Fibroblast of the aortic adventitia (primary cell): ENCODE results near the gene ECT2. TPM values are rescaled to one million over a fixed set of nuclear protein-coding genes. Genes with fewer than 3 reads are reported as not detected.

Experiments
- DNase-seq: peaks from one replicate; pipeline ENCODE4 v3.0.0-alpha.2; 2010; ENCODE audit warnings: low read depth
- H3K4me3 ChIP-seq: 2 replicates; pipeline ENCODE4 v1.5.1; 2011; ENCODE audit warnings: low read depth, mild to moderate bottlenecking, control low read depth, low read length, moderate library complexity
- total RNA-seq: library from RNA; depleted of rRNA; stranded (reverse); fragments of >200 nt; gene quantifications from 2 replicates; pipeline ENCODE4 v1.2.3, GENCODE V29; 2012; ENCODE audit warnings: low replicate concordance
- TF ChIP-seq, protein P1 (sequence below): IDR thresholded peaks from 2 replicates; pipeline ENCODE4 v1.5.1; 2011; ENCODE audit warnings: mild to moderate bottlenecking, low read length, control low read depth, inconsistent platforms; ENCODE audit not compliant: insufficient read depth

The ECT2 gene
- total RNA-seq, 1 donor, result 70.8 TPM

DNA sequence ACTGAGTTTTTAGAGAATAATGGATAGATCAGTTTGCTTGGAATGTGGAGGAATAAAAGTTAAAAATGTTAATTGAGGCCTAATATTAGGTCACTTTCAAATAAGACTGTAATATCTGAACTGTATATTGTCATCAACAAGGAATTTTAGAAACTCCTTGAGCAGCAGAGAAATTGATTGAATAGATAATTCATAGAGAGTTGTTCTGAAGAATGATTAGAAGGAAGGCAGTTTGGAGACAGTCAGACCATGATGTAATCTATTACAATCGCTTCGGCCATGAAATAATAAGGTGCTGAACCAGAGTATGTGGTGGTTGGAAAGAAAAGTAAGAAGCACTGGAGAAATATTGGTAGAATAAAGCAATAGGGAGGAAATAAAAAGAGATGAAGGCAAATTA is 15.7 kb downstream of the ECT2 start:
- DNase-seq, result peak; percentile 33
- TF ChIP-seq, protein P1, sequence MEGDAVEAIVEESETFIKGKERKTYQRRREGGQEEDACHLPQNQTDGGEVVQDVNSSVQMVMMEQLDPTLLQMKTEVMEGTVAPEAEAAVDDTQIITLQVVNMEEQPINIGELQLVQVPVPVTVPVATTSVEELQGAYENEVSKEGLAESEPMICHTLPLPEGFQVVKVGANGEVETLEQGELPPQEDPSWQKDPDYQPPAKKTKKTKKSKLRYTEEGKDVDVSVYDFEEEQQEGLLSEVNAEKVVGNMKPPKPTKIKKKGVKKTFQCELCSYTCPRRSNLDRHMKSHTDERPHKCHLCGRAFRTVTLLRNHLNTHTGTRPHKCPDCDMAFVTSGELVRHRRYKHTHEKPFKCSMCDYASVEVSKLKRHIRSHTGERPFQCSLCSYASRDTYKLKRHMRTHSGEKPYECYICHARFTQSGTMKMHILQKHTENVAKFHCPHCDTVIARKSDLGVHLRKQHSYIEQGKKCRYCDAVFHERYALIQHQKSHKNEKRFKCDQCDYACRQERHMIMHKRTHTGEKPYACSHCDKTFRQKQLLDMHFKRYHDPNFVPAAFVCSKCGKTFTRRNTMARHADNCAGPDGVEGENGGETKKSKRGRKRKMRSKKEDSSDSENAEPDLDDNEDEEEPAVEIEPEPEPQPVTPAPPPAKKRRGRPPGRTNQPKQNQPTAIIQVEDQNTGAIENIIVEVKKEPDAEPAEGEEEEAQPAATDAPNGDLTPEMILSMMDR, result no peak
- H3K4me3 ChIP-seq, result no peak overlapping the region

DNA sequence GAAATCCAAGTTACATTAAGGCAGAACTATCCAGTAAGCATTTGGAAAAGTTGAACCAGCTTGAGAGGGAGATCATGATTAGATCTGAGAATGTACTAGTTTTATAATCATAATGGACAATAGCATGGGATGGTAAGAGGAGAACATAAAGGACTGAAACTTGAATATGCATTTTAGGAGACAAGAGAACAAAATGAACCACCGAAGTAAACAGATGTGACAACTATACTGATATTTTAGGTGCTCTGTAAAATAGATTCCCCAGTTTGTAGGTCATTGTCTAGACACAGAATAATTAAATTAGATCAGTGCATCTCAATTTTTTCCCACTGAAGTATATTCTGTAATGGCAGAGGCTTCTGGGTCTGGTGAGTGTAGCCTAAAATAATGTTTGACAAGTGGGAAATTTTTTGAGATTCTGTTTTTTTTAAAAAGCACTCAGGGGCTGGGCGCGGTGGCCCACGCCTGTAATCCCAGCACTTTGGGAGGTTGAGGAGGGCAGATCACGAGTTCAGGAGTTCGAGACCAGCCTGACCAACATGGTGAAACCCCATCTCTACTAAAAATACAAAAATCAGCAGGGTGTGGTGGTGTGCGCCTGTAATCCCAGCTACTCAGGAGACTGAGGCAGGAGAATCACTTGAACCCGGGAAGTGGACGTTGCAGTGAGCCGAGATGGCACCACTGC is 16.3 kb downstream of the ECT2 start:
- no peak for DNase-seq
- TF ChIP-seq, protein P1, result no peak
- no peak overlapping the region for H3K4me3 ChIP-seq

DNA sequence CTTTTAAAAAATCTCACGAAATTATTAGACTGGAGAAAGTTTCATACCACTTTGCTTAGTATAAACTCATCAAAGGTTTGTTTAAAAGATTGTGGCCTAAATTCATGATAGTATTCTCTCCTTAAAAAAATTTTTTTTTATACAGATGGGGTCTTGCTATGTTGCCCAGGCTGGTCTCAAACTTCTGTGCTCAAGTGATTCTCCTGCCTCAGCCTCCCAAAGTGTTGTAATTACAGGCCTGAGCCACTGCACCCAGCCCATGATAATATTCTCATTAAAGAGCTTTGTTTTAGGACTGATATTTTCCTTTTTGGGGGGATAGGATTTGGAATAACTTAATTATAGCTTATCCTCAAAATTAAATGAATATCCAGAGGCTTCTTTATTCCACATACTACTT is 19.9 kb downstream of the ECT2 start:
- no peak overlapping the region for H3K4me3 ChIP-seq
- DNase-seq, result no peak
- TF ChIP-seq, protein P1, result no peak

DNA sequence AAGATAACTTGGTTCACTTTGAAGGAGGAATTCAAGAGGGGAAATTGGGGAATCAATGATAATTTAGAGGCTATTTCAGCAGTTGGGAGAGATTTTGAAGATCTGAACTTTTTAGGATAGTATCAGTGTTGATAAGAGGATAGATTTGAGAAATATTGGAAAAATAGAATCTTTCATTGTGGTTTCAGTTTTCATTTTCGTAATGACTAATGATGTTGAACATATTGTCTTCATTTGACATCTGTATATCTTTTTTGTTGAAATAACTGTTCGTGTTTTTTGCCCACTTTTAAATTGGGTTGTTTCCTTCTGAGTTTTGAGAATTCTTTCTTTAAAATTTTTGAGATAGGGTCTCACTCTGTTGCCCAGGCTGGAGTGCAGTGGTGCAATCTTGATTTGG is 21.1 kb downstream of the ECT2 start:
- no peak overlapping the region for H3K4me3 ChIP-seq
- DNase-seq, result no peak
- TF ChIP-seq, protein P1, result no peak

DNA sequence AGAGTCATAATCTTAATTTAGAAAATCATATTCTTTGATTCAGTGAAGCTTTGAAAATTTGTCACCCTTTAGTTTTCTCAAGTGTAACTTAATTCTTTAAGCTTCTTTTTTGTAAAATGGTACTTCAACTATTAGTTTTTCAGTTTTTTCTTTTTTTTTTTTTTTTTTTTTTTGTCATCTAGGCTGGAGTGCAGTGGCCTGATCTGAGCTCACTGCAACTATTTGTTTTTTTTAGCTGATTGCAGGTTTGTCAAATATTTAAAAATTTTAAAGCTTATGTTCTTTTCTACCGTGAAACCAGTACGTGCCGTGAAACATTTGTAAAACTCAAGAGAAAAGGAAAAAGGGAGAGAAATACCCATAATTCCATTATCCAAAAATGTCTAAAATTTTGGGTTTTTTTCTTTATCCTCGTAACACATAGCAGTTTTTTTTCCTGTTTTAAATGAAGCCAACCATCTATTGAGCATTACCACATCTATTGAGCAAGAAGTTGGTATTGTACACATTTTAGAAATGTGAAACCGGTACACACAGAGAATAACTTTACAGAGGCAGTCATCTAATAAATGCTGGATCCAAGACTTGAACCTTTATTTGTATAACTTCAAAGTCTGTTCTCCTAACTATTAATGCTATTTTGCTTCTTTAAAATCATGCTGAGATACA is 25.7 kb downstream of the ECT2 start:
- TF ChIP-seq, protein P1, result no peak
- H3K4me3 ChIP-seq, result no peak overlapping the region
- no peak for DNase-seq

DNA sequence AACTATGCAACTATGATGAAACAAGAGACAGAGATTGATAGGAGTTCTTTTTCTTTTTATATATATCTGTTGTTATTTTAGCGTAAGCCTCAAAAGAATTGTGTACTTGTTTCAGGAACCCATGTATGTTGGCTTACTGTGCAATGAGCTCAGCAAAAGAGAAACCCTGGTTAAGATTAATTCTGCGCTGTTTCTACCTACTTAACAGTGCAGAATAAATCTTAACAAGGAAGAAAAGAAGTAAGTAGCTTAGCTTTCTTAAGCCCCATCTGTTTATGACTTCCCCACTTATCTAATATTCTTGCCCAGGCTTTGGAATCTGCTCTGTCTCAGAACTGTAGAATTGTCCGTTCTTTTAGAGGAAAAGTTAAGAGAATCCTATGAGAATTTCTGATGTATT is 27.4 kb downstream of the ECT2 start:
- no peak overlapping the region for H3K4me3 ChIP-seq
- no peak for DNase-seq
- TF ChIP-seq, protein P1, result no peak

DNA sequence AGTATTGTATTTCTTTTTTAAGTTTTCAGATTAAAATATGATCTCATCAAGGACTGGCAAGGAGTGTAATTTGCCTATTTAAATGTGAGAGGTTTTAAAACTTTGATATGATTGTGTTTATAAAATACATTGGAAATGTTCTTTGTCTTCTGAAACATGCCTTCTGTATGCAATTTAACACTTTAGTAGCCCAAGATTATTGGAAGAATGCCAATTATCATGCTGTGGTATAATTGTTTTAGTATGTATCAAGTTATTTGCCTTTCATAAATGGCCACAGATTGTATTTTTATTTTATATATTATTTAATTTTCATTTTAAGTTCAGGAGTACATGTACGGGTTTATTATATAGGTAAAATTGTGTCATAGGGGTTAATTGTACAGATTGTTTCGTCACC is 31.7 kb downstream of the ECT2 start:
- TF ChIP-seq, protein P1, result no peak
- no peak overlapping the region for H3K4me3 ChIP-seq
- no peak for DNase-seq
